ENCODE data around the gene TBC1D9B.

Gene TBC1D9B

GRCh38 chr5:179907556-179908324 lies at the start of gene TBC1D9B:
Gene TBC1D9B (minus strand): TSS chr5:179907897. CDS start chr5:179907821, 76 bp downstream.
- peak within 1 kb of the TSS; percentile 89 for H2AFZ ChIP-seq (ENCODE audit: low read length, unreplicated experiment)
- H3K27me3 ChIP-seq (ENCODE audit: insufficient read depth, low read length): no peaks in the 10 kb centered on the region
- H3K79me2 ChIP-seq (ENCODE audit: control insufficient read depth, insufficient read depth, low read length, unreplicated experiment): peaks cover 32% of the 10 kb centered on the region
- peaks cover 6% of the 10 kb centered on the region for H3K4me1 ChIP-seq (ENCODE audit: control insufficient read depth, insufficient read depth, low read length, unreplicated experiment)
- peaks cover 11% of the 10 kb centered on the region; the same call in 1 of the 2 replicates for H3K36me3 ChIP-seq (ENCODE audit: insufficient read depth, low read length)
- peak within 1 kb of the TSS; percentile 94 for H3K4me3 ChIP-seq (ENCODE audit: low read depth, low read length)
- H3K27ac ChIP-seq (ENCODE audit: low read depth, low read length): no peak within 1 kb of the TSS

- Histone ChIP-seq H3K79me2 (ENCODE audit: control insufficient read depth, insufficient read depth, low read length, unreplicated experiment) (no peaks in the 10 kb centered on the region), H3K4me1 (ENCODE audit: control insufficient read depth, insufficient read depth, low read length, unreplicated experiment) (no peaks in the 10 kb centered on the region), H3K27me3 (ENCODE audit: insufficient read depth, low read length) (no peaks in the 10 kb centered on the region), H2AFZ (ENCODE audit: low read length, unreplicated experiment) (no peak overlapping the region), H3K27ac (ENCODE audit: low read depth, low read length) (no peak overlapping the region), H3K36me3 (ENCODE audit: insufficient read depth, low read length) (no peaks in the 10 kb centered on the region; the same call in 1 of the 2 replicates), H3K4me3 (ENCODE audit: low read depth, low read length) (no peak overlapping the region)
Observed at GRCh38 chr5:179955630-179956029, 47.9 kb upstream of the TBC1D9B start.

GRCh38 chr5:179955062-179955461 lies 47.4 kb upstream of the TBC1D9B start:
- Histone ChIP-seq H2AFZ (ENCODE audit: low read length, unreplicated experiment) (no peak overlapping the region), H3K36me3 (ENCODE audit: insufficient read depth, low read length) (no peaks in the 10 kb centered on the region; the same call in 1 of the 2 replicates), H3K27ac (ENCODE audit: low read depth, low read length) (no peak overlapping the region), H3K4me1 (ENCODE audit: control insufficient read depth, insufficient read depth, low read length, unreplicated experiment) (no peaks in the 10 kb centered on the region), H3K79me2 (ENCODE audit: control insufficient read depth, insufficient read depth, low read length, unreplicated experiment) (no peaks in the 10 kb centered on the region), H3K4me3 (ENCODE audit: low read depth, low read length) (no peak overlapping the region), H3K27me3 (ENCODE audit: insufficient read depth, low read length) (no peaks in the 10 kb centered on the region)

- no peak overlapping the region for H3K4me3 ChIP-seq (ENCODE audit: low read depth, low read length)
- H3K27ac ChIP-seq (ENCODE audit: low read depth, low read length): no peak overlapping the region
- H3K79me2 ChIP-seq (ENCODE audit: control insufficient read depth, insufficient read depth, low read length, unreplicated experiment): no peaks in the 10 kb centered on the region
- H3K4me1 ChIP-seq (ENCODE audit: control insufficient read depth, insufficient read depth, low read length, unreplicated experiment): no peaks in the 10 kb centered on the region
- no peaks in the 10 kb centered on the region for H3K27me3 ChIP-seq (ENCODE audit: insufficient read depth, low read length)
- no peak overlapping the region for H2AFZ ChIP-seq (ENCODE audit: low read length, unreplicated experiment)
- H3K36me3 ChIP-seq (ENCODE audit: insufficient read depth, low read length): no peaks in the 10 kb centered on the region; the same call in 1 of the 2 replicates
Observed at GRCh38 chr5:179954434-179954833, 46.7 kb upstream of the TBC1D9B start.

GRCh38 chr5:179953987-179954386 lies 46.3 kb upstream of the TBC1D9B start:
- Histone ChIP-seq H3K79me2 (ENCODE audit: control insufficient read depth, insufficient read depth, low read length, unreplicated experiment) (no peaks in the 10 kb centered on the region), H3K36me3 (ENCODE audit: insufficient read depth, low read length) (no peaks in the 10 kb centered on the region; the same call in 1 of the 2 replicates), H3K4me3 (ENCODE audit: low read depth, low read length) (no peak overlapping the region), H3K4me1 (ENCODE audit: control insufficient read depth, insufficient read depth, low read length, unreplicated experiment) (no peaks in the 10 kb centered on the region), H2AFZ (ENCODE audit: low read length, unreplicated experiment) (no peak overlapping the region), H3K27me3 (ENCODE audit: insufficient read depth, low read length) (no peaks in the 10 kb centered on the region), H3K27ac (ENCODE audit: low read depth, low read length) (no peak overlapping the region)

GRCh38 chr5:179936976-179937681 lies 29.4 kb upstream of the TBC1D9B start:
- no peaks in the 10 kb centered on the region for H3K4me1 ChIP-seq (ENCODE audit: control insufficient read depth, insufficient read depth, low read length, unreplicated experiment)
- no peaks in the 10 kb centered on the region for H3K79me2 ChIP-seq (ENCODE audit: control insufficient read depth, insufficient read depth, low read length, unreplicated experiment)
- H3K27me3 ChIP-seq (ENCODE audit: insufficient read depth, low read length): no peaks in the 10 kb centered on the region
- no peak overlapping the region for H3K27ac ChIP-seq (ENCODE audit: low read depth, low read length)
- H2AFZ ChIP-seq (ENCODE audit: low read length, unreplicated experiment): no peak overlapping the region
- H3K36me3 ChIP-seq (ENCODE audit: insufficient read depth, low read length): no peaks in the 10 kb centered on the region
- H3K4me3 ChIP-seq (ENCODE audit: low read depth, low read length): no peak overlapping the region

GRCh38 chr5:179930788-179931473 lies 23.2 kb upstream of the TBC1D9B start:
- no peaks in the 10 kb centered on the region for H3K36me3 ChIP-seq (ENCODE audit: insufficient read depth, low read length)
- H3K27ac ChIP-seq (ENCODE audit: low read depth, low read length): no peak overlapping the region
- H3K4me3 ChIP-seq (ENCODE audit: low read depth, low read length): no peak overlapping the region
- no peaks in the 10 kb centered on the region for H3K27me3 ChIP-seq (ENCODE audit: insufficient read depth, low read length)
- H3K79me2 ChIP-seq (ENCODE audit: control insufficient read depth, insufficient read depth, low read length, unreplicated experiment): no peaks in the 10 kb centered on the region
- no peak overlapping the region for H2AFZ ChIP-seq (ENCODE audit: low read length, unreplicated experiment)
- H3K4me1 ChIP-seq (ENCODE audit: control insufficient read depth, insufficient read depth, low read length, unreplicated experiment): no peaks in the 10 kb centered on the region

- Histone ChIP-seq H3K4me1 (ENCODE audit: control insufficient read depth, insufficient read depth, low read length, unreplicated experiment) (no peaks in the 10 kb centered on the region), H3K4me3 (ENCODE audit: low read depth, low read length) (no peak overlapping the region), H2AFZ (ENCODE audit: low read length, unreplicated experiment) (no peak overlapping the region), H3K27ac (ENCODE audit: low read depth, low read length) (no peak overlapping the region), H3K36me3 (ENCODE audit: insufficient read depth, low read length) (no peaks in the 10 kb centered on the region), H3K79me2 (ENCODE audit: control insufficient read depth, insufficient read depth, low read length, unreplicated experiment) (no peaks in the 10 kb centered on the region), H3K27me3 (ENCODE audit: insufficient read depth, low read length) (no peaks in the 10 kb centered on the region)
Observed at GRCh38 chr5:179927824-179928223, 20.1 kb upstream of the TBC1D9B start.

- H3K36me3 ChIP-seq (ENCODE audit: insufficient read depth, low read length): no peaks in the 10 kb centered on the region
- H3K27ac ChIP-seq (ENCODE audit: low read depth, low read length): no peak overlapping the region
- H3K79me2 ChIP-seq (ENCODE audit: control insufficient read depth, insufficient read depth, low read length, unreplicated experiment): no peaks in the 10 kb centered on the region
- no peak overlapping the region for H2AFZ ChIP-seq (ENCODE audit: low read length, unreplicated experiment)
- no peaks in the 10 kb centered on the region for H3K27me3 ChIP-seq (ENCODE audit: insufficient read depth, low read length)
- H3K4me1 ChIP-seq (ENCODE audit: control insufficient read depth, insufficient read depth, low read length, unreplicated experiment): no peaks in the 10 kb centered on the region
- no peak overlapping the region for H3K4me3 ChIP-seq (ENCODE audit: low read depth, low read length)
Observed at GRCh38 chr5:179926657-179927056, 19.0 kb upstream of the TBC1D9B start.

GRCh38 chr5:179923436-179923835 lies 15.7 kb upstream of the TBC1D9B start:
- Histone ChIP-seq H2AFZ (ENCODE audit: low read length, unreplicated experiment) (no peak overlapping the region), H3K27ac (ENCODE audit: low read depth, low read length) (no peak overlapping the region), H3K4me3 (ENCODE audit: low read depth, low read length) (no peak overlapping the region), H3K79me2 (ENCODE audit: control insufficient read depth, insufficient read depth, low read length, unreplicated experiment) (no peaks in the 10 kb centered on the region), H3K27me3 (ENCODE audit: insufficient read depth, low read length) (no peaks in the 10 kb centered on the region), H3K4me1 (ENCODE audit: control insufficient read depth, insufficient read depth, low read length, unreplicated experiment) (no peaks in the 10 kb centered on the region), H3K36me3 (ENCODE audit: insufficient read depth, low read length) (no peaks in the 10 kb centered on the region)
